ENCODE results near the gene DPP6. TPM values are rescaled to one million over a fixed set of nuclear protein-coding genes. Genes with fewer than 3 reads are reported as not detected.
A peak's percentile ranks its signal among the peaks of the same experiment; 100 is the strongest.

DPP6 gene
- total and polyA plus RNA-seq, 2 of the 8 experiments (the other 6 are each of a cell fraction or from before 2014, with no cell fraction given): 4.7 to 6.8 TPM

GRCh38 chr7:154817224-154817896 is 765.2 kb downstream of the DPP6 start:
- Histone ChIP-seq H4K20me1 (replicated peaks in 1 of 2; ENCODE audit: control insufficient read depth in 1 of 2, insufficient read depth in 2 of 2, low read length in 2 of 2) (no peaks in the 10 kb centered on the region), H3K4me3 (ENCODE audit: extremely low read depth in 1 of 4, insufficient read depth in 2 of 4, low read depth in 3 of 4, low read length in 4 of 4) (no peak overlapping the region), H2BK20ac (ENCODE audit: low read length) (no peak overlapping the region), H3K14ac (ENCODE audit: insufficient read length) (no peak overlapping the region), H4K8ac (ENCODE audit: extremely low read depth, insufficient read depth, low read length) (no peak overlapping the region), H3K23me2 (ENCODE audit: low read depth, low read length) (no peaks in the 10 kb centered on the region), H4K91ac (replicated peaks; ENCODE audit: insufficient read length, low read length) (no peak overlapping the region), H2BK5ac (ENCODE audit: low read depth, low read length) (no peak overlapping the region), H2AFZ (ENCODE audit: low read length) (no peak overlapping the region), H3K4me2 (ENCODE audit: insufficient read depth in 1 of 2, low read depth in 2 of 2, low read length in 2 of 2) (no peak overlapping the region), H3K36me3 (ENCODE audit: control insufficient read depth in 2 of 4, insufficient read depth in 4 of 4, low read length in 3 of 4) (no peaks in the 10 kb centered on the region), H3K4me1 (replicated peaks in 1 of 4; ENCODE audit: control insufficient read depth in 3 of 4, insufficient read depth in 4 of 4, low read length in 3 of 4) (no peaks in the 10 kb centered on the region), H3K23ac (ENCODE audit: insufficient read length) (no peak overlapping the region), H3K79me1 (ENCODE audit: low read depth, low read length) (no peaks in the 10 kb centered on the region), H3K56ac (replicated peaks; ENCODE audit: insufficient read length, low read depth, low read length) (no peak overlapping the region), H3K27ac (ENCODE audit: low read depth, low read length) (no peak overlapping the region), H3K4ac (replicated peaks; ENCODE audit: insufficient read length, low read depth, low read length) (no peak overlapping the region), H4K5ac (ENCODE audit: insufficient read length, low read depth, low read length) (no peak overlapping the region), H3K79me2 (ENCODE audit: control insufficient read depth in 1 of 2, insufficient read depth in 2 of 2, low read length in 2 of 2) (no peaks in the 10 kb centered on the region), H3K18ac (ENCODE audit: extremely low read depth, low read length) (no peak overlapping the region), H3K9me3 (ENCODE audit: insufficient read depth in 2 of 2, low read depth in 1 of 2, low read length in 1 of 2) (peaks cover 3 to 9% of the 10 kb centered on the region in 2 experiments; a peak in 3 of 4 replicates), H3K27me3 (replicated peaks in 1 of 4; ENCODE audit: control insufficient read depth in 3 of 4, extremely low read depth in 1 of 4, insufficient read depth in 3 of 4, low read length in 3 of 4) (no peaks in the 10 kb centered on the region; a peak in 1 of 7 replicates), H3K9ac (replicated peaks in 1 of 4; ENCODE audit: extremely low read depth in 1 of 4, low read depth in 3 of 4, low read length in 3 of 4) (no peak overlapping the region), H2BK12ac (ENCODE audit: low read depth, low read length) (no peak overlapping the region), H2AK5ac (ENCODE audit: low read depth, low read length) (no peak overlapping the region), H2BK120ac (replicated peaks; ENCODE audit: low read depth, low read length) (no peak overlapping the region), H2BK15ac (ENCODE audit: low read length) (no peak overlapping the region)
- POLR2A ChIA-PET (ENCODE audit: partially characterized antibody): no interaction called here
- FAIRE-seq (no peak), DNase-seq (ENCODE audit: low read depth in 1 of 2, low spot score in 2 of 2) (no peak)
- 88% methylated on average over 7 of the region's 7 CpGs; no CpG with 5 or more reads in 1 of the 2 experiments for WGBS, 2 experiments (ENCODE audit: extremely low coverage in 1 of 2, insufficient coverage in 1 of 2, insufficient read length in 1 of 2, insufficient replicate concordance in 2 of 2, low coverage in 1 of 2, low lambda C conversion rate in 2 of 2, missing lambda C conversion rate in 1 of 2)
- CTCF ChIA-PET (ENCODE audit: partially characterized antibody): no interaction called here
- no peak for TF ChIP-seq POLR2A (IDR thresholded peaks at IDR 0.05; ENCODE audit: control extremely low read depth in 1 of 2, low read depth in 2 of 2, low read length in 2 of 2)
- no peak for TF ChIP-seq SIN3A (conservative IDR thresholded peaks at IDR 0.05 in 1 of 2, IDR thresholded peaks at IDR 0.05 in 1 of 2; ENCODE audit: low read depth in 1 of 2, low read length in 2 of 2)
- TF ChIP-seq, protein P1, sequence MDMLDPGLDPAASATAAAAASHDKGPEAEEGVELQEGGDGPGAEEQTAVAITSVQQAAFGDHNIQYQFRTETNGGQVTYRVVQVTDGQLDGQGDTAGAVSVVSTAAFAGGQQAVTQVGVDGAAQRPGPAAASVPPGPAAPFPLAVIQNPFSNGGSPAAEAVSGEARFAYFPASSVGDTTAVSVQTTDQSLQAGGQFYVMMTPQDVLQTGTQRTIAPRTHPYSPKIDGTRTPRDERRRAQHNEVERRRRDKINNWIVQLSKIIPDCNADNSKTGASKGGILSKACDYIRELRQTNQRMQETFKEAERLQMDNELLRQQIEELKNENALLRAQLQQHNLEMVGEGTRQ (IDR thresholded peaks at IDR 0.05; ENCODE audit: low read length): no peak
- no peak for TF ChIP-seq KDM1A (IDR thresholded peaks at IDR 0.05; ENCODE audit: borderline replicate concordance, low read length)
- TF ChIP-seq ATF3 (IDR thresholded peaks at IDR 0.05; ENCODE audit: insufficient read depth, low read depth, low read length): no peak
- TF ChIP-seq, protein P2, sequence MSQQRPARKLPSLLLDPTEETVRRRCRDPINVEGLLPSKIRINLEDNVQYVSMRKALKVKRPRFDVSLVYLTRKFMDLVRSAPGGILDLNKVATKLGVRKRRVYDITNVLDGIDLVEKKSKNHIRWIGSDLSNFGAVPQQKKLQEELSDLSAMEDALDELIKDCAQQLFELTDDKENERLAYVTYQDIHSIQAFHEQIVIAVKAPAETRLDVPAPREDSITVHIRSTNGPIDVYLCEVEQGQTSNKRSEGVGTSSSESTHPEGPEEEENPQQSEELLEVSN (IDR thresholded peaks at IDR 0.05): no peak
- TF ChIP-seq KDM5A (IDR thresholded peaks at IDR 0.05; ENCODE audit: low read length): no peak
- peak; percentile 74 for TF ChIP-seq CREB1 (IDR thresholded peaks at IDR 0.05)
